ENCODE results near the gene RNF223. TPM values are rescaled to one million over a fixed set of nuclear protein-coding genes. Genes with fewer than 3 reads are reported as not detected.

Gene RNF223
- total and polyA plus RNA-seq, 8 donors, result 0.05 to 0.37 (median 0.16) TPM; not detected in 2

DNA sequence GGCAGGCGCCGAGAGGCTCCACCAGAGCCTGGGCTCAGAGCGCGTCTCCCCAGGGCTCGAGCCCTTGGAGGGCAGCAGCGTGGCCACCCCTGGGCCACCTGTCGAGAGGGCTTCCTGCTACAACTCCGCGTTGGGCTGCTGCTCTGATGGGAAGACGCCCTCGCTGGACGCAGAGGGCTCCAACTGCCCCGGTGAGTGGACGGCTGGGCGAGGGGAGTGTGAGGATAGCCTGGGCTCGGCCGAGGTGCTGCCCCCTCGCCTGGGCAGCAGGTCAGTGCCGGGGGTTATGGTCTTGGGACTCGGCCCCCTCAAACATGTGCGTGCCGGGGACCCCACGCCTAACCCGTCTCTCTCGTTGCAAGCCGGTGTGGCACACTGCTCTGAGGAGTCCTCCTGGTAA, 27.3 kb downstream of the RNF223 start:
- Histone ChIP-seq H3K36me3 (peaks cover 0 to 27% (median 0%) of the 10 kb centered on the region in 3 donors), H3K4me1 (no peaks in the 10 kb centered on the region), H3K9me3 (no peaks in the 10 kb centered on the region), H3K4me3 (no peak overlapping the region), H3K27ac (no peak overlapping the region), H3K27me3 (no peaks in the 10 kb centered on the region)
- DNase-seq (no peak), FAIRE-seq (no peak), ATAC-seq (no peak)
- 94 to 98% methylated on average over 25 to 26 of the region's 26 CpGs for WGBS, 2 donors
- intact Hi-C loops (cut with DNase I), result no loop called here
- TF ChIP-seq, protein P1, sequence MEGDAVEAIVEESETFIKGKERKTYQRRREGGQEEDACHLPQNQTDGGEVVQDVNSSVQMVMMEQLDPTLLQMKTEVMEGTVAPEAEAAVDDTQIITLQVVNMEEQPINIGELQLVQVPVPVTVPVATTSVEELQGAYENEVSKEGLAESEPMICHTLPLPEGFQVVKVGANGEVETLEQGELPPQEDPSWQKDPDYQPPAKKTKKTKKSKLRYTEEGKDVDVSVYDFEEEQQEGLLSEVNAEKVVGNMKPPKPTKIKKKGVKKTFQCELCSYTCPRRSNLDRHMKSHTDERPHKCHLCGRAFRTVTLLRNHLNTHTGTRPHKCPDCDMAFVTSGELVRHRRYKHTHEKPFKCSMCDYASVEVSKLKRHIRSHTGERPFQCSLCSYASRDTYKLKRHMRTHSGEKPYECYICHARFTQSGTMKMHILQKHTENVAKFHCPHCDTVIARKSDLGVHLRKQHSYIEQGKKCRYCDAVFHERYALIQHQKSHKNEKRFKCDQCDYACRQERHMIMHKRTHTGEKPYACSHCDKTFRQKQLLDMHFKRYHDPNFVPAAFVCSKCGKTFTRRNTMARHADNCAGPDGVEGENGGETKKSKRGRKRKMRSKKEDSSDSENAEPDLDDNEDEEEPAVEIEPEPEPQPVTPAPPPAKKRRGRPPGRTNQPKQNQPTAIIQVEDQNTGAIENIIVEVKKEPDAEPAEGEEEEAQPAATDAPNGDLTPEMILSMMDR (IDR thresholded peaks at IDR 0.05), result no peak

DNA sequence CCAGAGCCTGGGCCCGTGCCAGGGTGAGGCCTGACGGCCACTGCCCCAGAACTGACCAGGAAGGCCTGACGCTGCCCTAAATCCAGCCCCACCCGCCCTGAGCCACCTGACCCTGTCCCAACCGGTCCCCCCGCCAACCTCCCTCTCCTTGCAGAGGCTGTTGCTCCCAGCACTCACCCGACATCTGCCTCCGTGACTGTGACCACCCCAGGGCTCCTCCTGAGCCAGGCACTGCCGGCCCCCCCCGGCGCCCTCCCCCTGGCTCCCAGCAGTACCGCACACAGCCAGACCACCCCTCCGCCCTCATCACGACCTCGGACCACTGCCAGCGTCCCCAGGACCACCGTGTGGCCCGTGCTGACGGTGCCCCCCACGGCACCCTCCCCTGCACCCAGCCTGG, 27.9 kb downstream of the RNF223 start:
- no peak overlapping the region for H3K4me3 ChIP-seq
- H3K4me1 ChIP-seq, result no peaks in the 10 kb centered on the region
- DNase-seq (no peak), FAIRE-seq (no peak), ATAC-seq (no peak)
- WGBS, 2 donors, result 94 to 99% methylated on average over 20 of the region's 20 CpGs
- peaks cover 0 to 27% (median 0%) of the 10 kb centered on the region in 3 donors for H3K36me3 ChIP-seq
- no peak overlapping the region for H3K27ac ChIP-seq
- intact Hi-C loops (cut with DNase I), result no loop called here
- no peaks in the 10 kb centered on the region for H3K27me3 ChIP-seq
- TF ChIP-seq, protein P1 (IDR thresholded peaks at IDR 0.05), result no peak
- no peaks in the 10 kb centered on the region for H3K9me3 ChIP-seq

DNA sequence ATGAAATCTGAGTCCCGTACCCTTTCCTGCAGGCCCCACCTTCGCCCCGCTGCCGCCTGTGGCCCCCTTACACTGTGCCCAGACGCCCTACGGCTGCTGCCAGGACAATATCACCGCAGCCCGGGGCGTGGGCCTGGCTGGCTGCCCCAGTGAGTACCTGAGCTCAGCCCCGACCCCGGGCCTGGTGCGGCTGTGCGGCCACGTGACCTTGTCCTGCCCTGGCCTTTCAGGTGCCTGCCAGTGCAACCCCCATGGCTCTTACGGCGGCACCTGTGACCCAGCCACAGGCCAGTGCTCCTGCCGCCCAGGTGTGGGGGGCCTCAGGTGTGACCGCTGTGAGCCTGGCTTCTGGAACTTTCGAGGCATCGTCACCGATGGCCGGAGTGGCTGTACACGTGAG, 29.0 kb downstream of the RNF223 start:
- FAIRE-seq, result no peak
- Histone ChIP-seq H3K4me3 (no peak overlapping the region), H3K27ac (no peak overlapping the region), H3K4me1 (peaks cover 4% of the 10 kb centered on the region in 3 donors), H3K27me3 (no peaks in the 10 kb centered on the region), H3K36me3 (peaks cover 0 to 20% (median 0%) of the 10 kb centered on the region in 3 donors), H3K9me3 (no peaks in the 10 kb centered on the region)
- no peak for DNase-seq
- intact Hi-C loops (cut with DNase I), result no loop called here
- ATAC-seq, result no peak
- 88 to 90% methylated on average over 19 to 23 of the region's 23 CpGs for WGBS, 2 donors
- TF ChIP-seq, protein P1 (IDR thresholded peaks at IDR 0.05), result no peak

DNA sequence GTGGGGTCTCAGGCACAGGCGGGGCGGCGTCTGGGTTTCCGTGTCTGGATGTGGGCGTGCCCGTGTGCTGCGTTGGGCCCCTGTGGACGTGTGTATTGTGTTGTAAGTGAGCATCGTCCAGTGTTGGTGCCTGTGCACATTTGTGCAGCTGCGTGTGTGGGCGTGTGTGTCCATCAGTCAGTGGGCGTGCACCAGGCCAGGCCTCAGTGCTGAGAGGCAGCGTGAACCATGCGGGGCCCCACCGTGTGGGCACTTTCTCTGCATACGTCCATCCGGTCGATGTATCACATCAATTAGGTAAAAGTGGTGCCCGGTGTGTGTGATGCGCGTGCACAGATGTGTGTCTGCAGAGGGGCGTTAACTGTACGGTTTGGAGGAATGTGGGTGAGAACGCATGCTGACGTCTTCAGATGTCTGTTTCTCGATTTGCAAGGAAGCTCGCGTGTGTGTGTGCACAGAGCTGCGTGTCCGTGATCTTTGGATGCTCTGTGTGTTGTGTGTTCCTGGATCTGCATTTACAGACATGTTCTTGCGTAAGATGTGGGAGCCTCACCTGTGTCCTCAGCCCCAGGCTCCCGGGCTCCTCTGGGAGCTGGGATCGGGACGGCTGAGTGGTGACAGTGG, 29.5 kb downstream of the RNF223 start:
- Histone ChIP-seq H3K4me3 (no peak overlapping the region), H3K4me1 (peaks cover 8 to 9% (median 8%) of the 10 kb centered on the region in 3 donors), H3K36me3 (peaks cover 0 to 20% (median 0%) of the 10 kb centered on the region in 3 donors), H3K9me3 (no peaks in the 10 kb centered on the region), H3K27me3 (no peaks in the 10 kb centered on the region), H3K27ac (no peak overlapping the region)
- intact Hi-C loops (cut with DNase I), result no loop called here
- ATAC-seq (no peak), FAIRE-seq (no peak), DNase-seq (no peak)
- TF ChIP-seq, protein P1 (IDR thresholded peaks at IDR 0.05), result no peak
- 90 to 93% methylated on average over 34 of the region's 34 CpGs for WGBS, 2 donors

DNA sequence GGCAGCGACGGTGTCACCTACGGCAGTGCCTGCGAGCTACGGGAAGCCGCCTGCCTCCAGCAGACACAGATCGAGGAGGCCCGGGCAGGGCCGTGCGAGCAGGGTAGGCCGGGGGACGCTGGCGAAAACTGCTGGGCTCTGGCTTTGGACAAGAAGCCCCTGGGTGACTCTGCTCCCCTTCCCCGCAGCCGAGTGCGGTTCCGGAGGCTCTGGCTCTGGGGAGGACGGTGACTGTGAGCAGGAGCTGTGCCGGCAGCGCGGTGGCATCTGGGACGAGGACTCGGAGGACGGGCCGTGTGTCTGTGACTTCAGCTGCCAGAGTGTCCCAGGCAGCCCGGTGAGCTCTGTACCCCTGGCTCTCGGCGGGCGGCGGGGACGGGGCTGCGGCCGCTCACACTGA, 30.2 kb downstream of the RNF223 start:
- DNase-seq (no peak), FAIRE-seq (no peak), ATAC-seq (no peak)
- no peaks in the 10 kb centered on the region for H3K27me3 ChIP-seq
- 96% methylated on average over 32 to 33 of the region's 33 CpGs for WGBS, 2 donors
- peaks cover 8 to 9% (median 8%) of the 10 kb centered on the region in 3 donors for H3K4me1 ChIP-seq
- H3K9me3 ChIP-seq, result no peaks in the 10 kb centered on the region
- peaks cover 0 to 20% (median 0%) of the 10 kb centered on the region in 3 donors for H3K36me3 ChIP-seq
- H3K4me3 ChIP-seq, result no peak overlapping the region
- intact Hi-C loops (cut with DNase I), result no loop called here
- TF ChIP-seq, protein P1 (IDR thresholded peaks at IDR 0.05), result no peak
- no peak overlapping the region for H3K27ac ChIP-seq
